Measurements from ENCODE around the gene QSOX2.

DNA sequence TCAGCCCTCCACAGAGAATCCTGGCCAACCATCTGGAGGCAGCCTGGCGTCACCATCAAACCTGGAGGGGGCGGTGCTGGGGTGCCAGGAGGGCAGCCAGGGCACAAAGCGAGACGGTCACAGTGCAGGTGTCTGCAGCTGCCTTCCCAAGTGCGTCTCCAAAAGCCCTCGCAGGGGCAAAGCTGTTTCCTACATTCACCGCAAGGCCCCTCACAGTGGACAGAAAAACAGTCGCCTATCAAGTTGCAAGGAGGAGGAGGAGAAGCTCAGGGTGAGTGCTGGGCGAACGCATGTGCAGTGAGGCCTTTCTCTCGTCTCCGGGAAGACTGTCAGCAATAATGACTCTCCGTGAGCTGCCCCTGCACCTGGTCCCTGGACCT is 22.7 kb downstream of the QSOX2 start:
- TF ChIP-seq POLR2AphosphoS5 (IDR thresholded peaks at IDR 0.05) (peak in 2 of 3 donors; percentile 26 to 27), POLR2A (IDR thresholded peaks at IDR 0.05) (no peak)
